ENCODE measurements around the gene HIVEP3. TPM values are rescaled to one million over a fixed set of nuclear protein-coding genes. Genes with fewer than 3 reads are reported as not detected.

Gene HIVEP3
- total RNA-seq, 2 donors from 2014 or later, result 4.0 to 5.4 TPM

GRCh38 chr1:41880950-41881885 lies 37.5 kb downstream of the HIVEP3 start:
- no peak for ATAC-seq
- intact Hi-C loops (cut with DNase I, micrococcal nuclease), result no loop called here

GRCh38 chr1:41880261-41880660 lies 38.5 kb downstream of the HIVEP3 start:
- intact Hi-C loops (cut with DNase I, micrococcal nuclease), result no loop called here
- ATAC-seq (no peak), DNase-seq (no peak)

More at GRCh38 chr1:41880950-41881885, 37.5 kb downstream of the HIVEP3 start:
- DNase-seq, result no peak

DNA sequence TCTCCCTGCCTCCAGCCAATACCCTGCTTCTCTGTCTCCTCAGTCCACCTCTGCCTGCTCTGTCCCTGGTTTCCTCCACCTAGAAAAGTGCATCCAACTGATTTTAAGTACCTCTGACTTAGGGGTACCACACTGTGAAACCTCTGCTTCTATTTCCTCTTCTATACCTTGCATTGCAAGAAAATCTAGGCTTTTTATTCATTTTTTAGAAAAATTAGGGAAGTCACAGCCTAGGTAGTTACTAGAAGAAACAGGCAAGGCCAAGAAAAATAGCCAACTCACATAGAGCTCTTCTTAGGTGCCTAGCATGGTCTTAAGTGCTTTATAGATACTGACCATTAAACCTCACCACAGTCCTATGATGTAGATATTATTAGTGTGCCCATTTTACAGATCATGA lies 39.1 kb downstream of the HIVEP3 start:
- DNase-seq, result no peak
- ATAC-seq, result no peak
- intact Hi-C loops (cut with DNase I, micrococcal nuclease), result no loop called here

DNA sequence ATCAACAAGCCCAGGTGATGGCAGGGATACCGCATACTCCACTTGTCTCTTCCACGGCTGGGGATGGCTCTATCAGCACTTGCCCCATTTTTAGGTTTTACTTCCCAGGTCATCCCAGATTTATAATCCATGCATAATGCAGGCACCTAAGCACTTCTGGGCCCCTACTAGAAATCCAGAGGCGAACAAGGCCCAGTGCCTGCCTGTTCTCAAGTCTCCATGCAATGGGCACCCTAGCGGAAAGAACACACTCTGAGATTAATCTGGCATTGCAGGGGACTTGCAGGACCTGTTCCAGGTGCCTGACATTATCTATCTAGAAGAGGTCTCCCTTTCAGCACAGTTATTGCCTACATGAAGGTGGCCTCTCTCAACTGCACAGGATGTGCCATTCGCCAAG lies 39.8 kb downstream of the HIVEP3 start:
- intact Hi-C loops (cut with DNase I, micrococcal nuclease), result no loop called here
- no peak for DNase-seq
- ATAC-seq, result no peak

DNA sequence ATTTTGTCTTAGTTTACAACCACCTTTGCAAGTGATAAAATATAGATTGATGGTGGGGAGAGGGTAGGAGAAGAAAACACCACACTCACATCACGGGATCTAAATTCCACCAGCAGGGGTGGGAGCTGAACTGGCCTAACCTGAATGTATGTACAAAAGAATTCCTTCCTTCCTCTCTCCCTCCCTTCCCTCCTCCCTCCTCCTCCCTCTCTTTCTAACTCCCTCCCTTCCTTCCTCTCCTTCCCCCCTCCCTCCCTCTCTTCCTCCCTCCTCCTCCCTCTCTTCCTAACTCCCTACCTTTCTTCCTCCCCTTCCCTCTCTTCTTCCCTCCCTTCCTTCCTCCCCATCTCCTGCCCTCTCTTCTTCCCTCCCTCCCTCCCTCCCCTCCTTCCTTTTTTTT lies 40.2 kb downstream of the HIVEP3 start:
- no peak for DNase-seq
- ATAC-seq, result no peak
- intact Hi-C loops (cut with DNase I, micrococcal nuclease), result no loop called here

- DNase-seq (no peak), ATAC-seq (no peak)
- intact Hi-C loops (cut with DNase I, micrococcal nuclease), result no loop called here
Observed at GRCh38 chr1:41876576-41877445, 41.9 kb downstream of the HIVEP3 start.

GRCh38 chr1:41875487-41875886 lies 43.2 kb downstream of the HIVEP3 start:
- no peak for ATAC-seq
- intact Hi-C loops (cut with DNase I, micrococcal nuclease), result no loop called here

GRCh38 chr1:41874903-41875411 lies 43.8 kb downstream of the HIVEP3 start:
- ATAC-seq (no peak), DNase-seq (no peak)
- intact Hi-C loops (cut with DNase I, micrococcal nuclease), result no loop called here

More at GRCh38 chr1:41875487-41875886, 43.2 kb downstream of the HIVEP3 start:
- DNase-seq, result no peak

DNA sequence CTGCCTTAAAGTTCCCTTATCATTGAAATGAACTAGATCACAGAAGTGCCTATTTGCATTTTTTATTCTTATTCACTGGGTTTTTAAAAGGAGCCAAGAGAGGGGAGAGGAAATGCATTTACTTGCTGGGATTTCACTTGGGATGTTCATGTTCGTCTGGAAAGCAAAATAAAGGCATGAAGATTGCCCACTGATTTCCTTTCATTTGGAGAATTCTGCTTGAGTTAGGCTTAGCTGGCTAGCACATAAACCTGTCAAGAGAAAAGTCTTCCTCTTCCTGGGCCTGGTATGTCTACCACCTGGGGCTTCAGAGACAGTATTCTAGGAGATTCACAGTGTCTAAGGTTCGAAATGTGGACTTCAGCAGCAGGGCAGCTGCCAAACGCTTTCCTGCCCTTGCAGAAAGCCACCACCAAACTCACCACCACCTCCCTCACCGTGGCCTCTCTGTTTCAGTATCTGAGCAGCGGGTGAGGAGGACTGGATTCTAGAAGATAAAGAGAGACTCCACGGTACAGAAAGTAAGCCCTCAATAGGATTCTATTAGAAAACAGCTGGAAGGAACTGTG lies 44.5 kb downstream of the HIVEP3 start:
- DNase-seq (no peak), ATAC-seq (no peak)
- intact Hi-C loops (cut with DNase I, micrococcal nuclease), result no loop called here

DNA sequence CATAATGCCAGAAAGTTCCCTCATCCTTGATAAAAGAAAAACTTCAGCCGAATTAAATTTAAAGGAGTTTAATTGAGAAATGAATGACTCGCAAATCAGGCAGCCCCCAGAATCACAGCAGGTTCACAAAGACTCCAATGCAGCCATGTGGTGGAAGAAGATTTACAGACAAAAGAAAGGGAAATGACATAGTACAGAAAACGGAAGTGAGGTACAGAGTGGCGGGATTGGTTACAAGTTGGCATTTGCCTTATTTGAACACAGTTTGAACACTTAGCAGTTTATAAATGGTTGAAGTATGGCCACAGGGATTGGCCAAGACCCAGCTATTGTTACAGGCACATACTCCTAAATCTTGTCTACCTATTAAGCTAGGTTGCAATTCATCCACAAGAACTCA lies 46.6 kb downstream of the HIVEP3 start:
- DNase-seq (no peak), ATAC-seq (no peak)
- intact Hi-C loops (cut with DNase I, micrococcal nuclease), result no loop called here

- ATAC-seq (no peak), DNase-seq (no peak)
- intact Hi-C loops (cut with DNase I, micrococcal nuclease), result no loop called here
Observed at GRCh38 chr1:41870076-41870562, 48.6 kb downstream of the HIVEP3 start.

DNA sequence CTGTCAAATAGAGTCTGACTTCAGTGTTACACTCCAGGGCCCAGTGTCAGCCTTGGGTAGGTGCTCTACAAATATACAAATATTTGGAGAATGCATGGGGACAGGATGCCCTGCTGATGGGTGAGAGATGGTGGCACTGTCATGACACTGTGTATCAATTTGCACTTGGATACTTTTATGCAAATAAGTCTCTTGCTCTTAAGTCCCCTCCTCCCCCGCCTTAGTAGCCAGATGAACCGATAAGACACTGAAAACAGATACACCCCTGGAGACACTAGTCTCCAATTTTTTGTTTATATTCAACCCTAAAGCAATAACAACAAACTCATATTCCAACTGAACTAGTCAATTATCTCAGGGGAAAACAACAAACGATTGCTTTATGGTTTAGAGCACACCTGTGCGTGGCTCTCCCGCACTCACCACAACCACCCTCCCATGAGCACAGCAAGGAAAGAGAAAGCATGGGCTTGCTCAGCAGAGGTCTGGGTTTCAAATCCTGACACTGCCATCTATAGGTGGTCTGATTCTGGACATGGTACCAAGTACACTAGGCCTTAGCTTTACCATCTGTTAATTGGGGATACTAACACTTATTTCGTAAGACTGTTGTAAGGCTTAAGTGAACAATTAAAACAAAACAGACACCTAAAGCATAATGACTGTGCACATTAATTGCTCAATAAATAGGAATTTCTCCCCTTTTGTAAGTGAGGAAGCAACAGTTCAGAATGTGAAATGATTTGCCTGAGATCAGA lies 50.3 kb downstream of the HIVEP3 start:
- peak; percentile 38 for ATAC-seq
- no peak for DNase-seq
- intact Hi-C loops (cut with DNase I, micrococcal nuclease), result no loop called here

GRCh38 chr1:41866285-41866684 lies 52.4 kb downstream of the HIVEP3 start:
- intact Hi-C loops (cut with DNase I, micrococcal nuclease), result no loop called here
- DNase-seq, result no peak
- ATAC-seq, result no peak

DNA sequence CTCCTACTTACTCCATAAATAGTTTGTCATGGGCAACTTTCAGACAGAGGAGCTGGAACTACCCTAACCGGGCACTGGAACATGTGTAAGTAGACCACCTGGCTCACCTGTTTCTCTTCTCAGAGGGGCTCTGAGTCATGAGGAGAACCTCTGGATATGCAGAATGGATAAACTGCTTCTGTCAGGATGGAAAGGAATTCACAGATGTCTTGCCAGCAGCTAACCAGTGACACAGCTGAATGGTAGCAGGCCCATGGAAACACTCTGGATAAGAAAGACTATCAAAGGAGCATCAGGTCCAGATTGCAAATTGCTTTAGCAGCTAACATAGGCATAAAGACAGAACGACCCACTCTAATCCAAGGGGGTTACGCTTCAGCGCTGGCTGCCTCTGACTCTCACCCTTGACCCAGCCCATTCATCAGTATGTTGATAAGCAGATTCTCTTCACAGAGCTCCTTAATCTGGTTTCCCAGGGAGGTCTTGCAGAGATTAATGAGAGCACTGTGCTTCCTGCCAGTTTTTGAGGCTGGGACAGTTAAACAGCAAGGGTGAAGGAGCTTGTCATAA lies 54.2 kb downstream of the HIVEP3 start:
- ATAC-seq (no peak), DNase-seq (no peak)

DNA sequence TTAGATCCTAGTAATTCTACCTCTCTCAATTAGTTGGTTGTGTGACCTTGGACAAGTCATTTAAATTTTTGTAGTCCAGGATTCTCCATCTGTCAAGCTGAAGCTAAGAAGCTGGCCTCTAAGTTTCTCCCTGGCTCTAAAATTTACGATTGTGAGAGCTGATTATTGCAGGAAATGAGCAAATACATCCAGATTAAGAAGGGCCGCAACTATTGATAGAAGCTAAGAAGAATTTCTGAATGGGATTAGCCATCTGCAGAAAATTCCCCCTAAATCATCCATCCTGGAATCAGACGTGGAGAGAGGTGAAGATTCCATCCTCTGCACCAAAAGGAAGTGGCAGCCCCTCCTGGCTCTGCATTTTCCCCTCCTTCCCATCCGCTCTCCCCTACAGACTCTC lies 55.0 kb downstream of the HIVEP3 start:
- intact Hi-C loops (cut with DNase I, micrococcal nuclease), result no loop called here
- DNase-seq (no peak), ATAC-seq (no peak)

More for the DNA sequence above, 54.2 kb downstream of the HIVEP3 start:
- intact Hi-C loops (cut with DNase I, micrococcal nuclease), result no loop called here

GRCh38 chr1:41862384-41863221 lies 56.1 kb downstream of the HIVEP3 start:
- ATAC-seq (no peak), DNase-seq (no peak)

More at GRCh38 chr1:41862384-41863221, 56.1 kb downstream of the HIVEP3 start:
- intact Hi-C loops (cut with DNase I, micrococcal nuclease), result no loop called here
